Smooth muscle cell (in vitro differentiated cells): ENCODE results near the gene MAP1LC3B. TPM values are rescaled to one million over a fixed set of nuclear protein-coding genes. Genes with fewer than 3 reads are reported as not detected.

Source experiments
- DNase-seq: peaks from one replicate; lab custom pipeline; 2025; ENCODE audit not compliant: unreplicated experiment; lab: John Stamatoyannopoulos, UW
- H2AFZ ChIP-seq: fragments of 200-600 bp; sonication (generic); 2 replicates; pipeline ENCODE4 v1.6.0; 2016; ENCODE audit warnings: antibody characterized with exemption, low read depth, mild to moderate bottlenecking
- H3F3A ChIP-seq: fragments of 200-600 bp; sonication (generic); 2 replicates; pipeline ENCODE4 v1.6.0; 2017; ENCODE audit warnings: antibody characterized with exemption, low read depth
- H3K27ac ChIP-seq: fragments of 200-600 bp; sonication (generic); 2 replicates; pipeline ENCODE4 v1.5.1; 2016; ENCODE audit warnings: low read depth, mild to moderate bottlenecking
- H3K27me3 ChIP-seq: fragments of 200-600 bp; sonication (generic); 2 replicates; pipeline ENCODE4 v1.6.1; 2016; ENCODE audit warnings: low read depth, mild to moderate bottlenecking
- H3K36me3 ChIP-seq: fragments of 200-600 bp; sonication (generic); 2 replicates; pipeline ENCODE4 v1.5.1; 2016; ENCODE audit warnings: low read depth
- H3K4me1 ChIP-seq: fragments of 200-600 bp; sonication (generic); 2 replicates; pipeline ENCODE4 v1.5.1; 2016; ENCODE audit warnings: low read depth
- H3K4me2 ChIP-seq: fragments of 200-600 bp; sonication (generic); 2 replicates; pipeline ENCODE4 v1.6.0; 2016; ENCODE audit warnings: mild to moderate bottlenecking
- H3K4me3 ChIP-seq: fragments of 200-600 bp; sonication (generic); 2 replicates; pipeline ENCODE4 v1.5.1; 2016; ENCODE audit warnings: mild to moderate bottlenecking
- H3K79me2 ChIP-seq: fragments of 200-600 bp; sonication (generic); 2 replicates; pipeline ENCODE4 v1.6.0; 2016; ENCODE audit warnings: low read depth, mild to moderate bottlenecking
- H3K9ac ChIP-seq: fragments of 200-600 bp; sonication (generic); 2 replicates; pipeline ENCODE4 v1.6.0; 2016; ENCODE audit warnings: low read depth
- H3K9me3 ChIP-seq: fragments of 200-600 bp; sonication (generic); replicated peaks from 2 replicates; pipeline ENCODE4 v1.5.1; 2016; ENCODE audit warnings: low read depth
- H4K20me1 ChIP-seq: fragments of 200-600 bp; sonication (generic); 2 replicates; pipeline ENCODE4 v1.6.0; 2016; ENCODE audit warnings: low read depth
- CTCF ChIP-seq: fragments of 200-600 bp; sonication (generic); IDR thresholded peaks from 2 replicates; pipeline ENCODE4 v1.5.1; 2017; ENCODE audit warnings: borderline replicate concordance, mild to moderate bottlenecking, antibody characterized with exemption; ENCODE audit not compliant: insufficient read depth, poor library complexity, severe bottlenecking
- WGBS: methylation state at CpG from one replicate; pipeline ENCODE4 v1.1.7; 2016; ENCODE audit warnings: low lambda C conversion rate; 5-methylcytosine and 5-hydroxymethylcytosine counted together
- polyA plus RNA-seq: library from polyadenylated mRNA; unstranded; fragments of >200 nt; fragmentation: Nextera tagmentation; extraction: Ambion mirVana; gene quantifications from 2 replicates; pipeline ENCODE4 v1.2.1, GENCODE V29; 2016
- total RNA-seq: library from RNA; depleted of rRNA; stranded (reverse); fragments of >200 nt; gene quantifications from 2 replicates; pipeline ENCODE4 v1.2.3, GENCODE V29; 2014

MAP1LC3B gene
- total and polyA plus RNA-seq, 2 experiments from 2014 or later, result 77.5 to 107 TPM

- Histone ChIP-seq H3K9ac (peak overlapping the region; percentile 92), H3K9me3 (no peaks in the 10 kb centered on the region), H3K4me2 (peak overlapping the region; percentile 91), H3K79me2 (peaks cover 60% of the 10 kb centered on the region), H3F3A (peaks cover 21% of the 10 kb centered on the region), H3K4me1 (peaks cover 7% of the 10 kb centered on the region), H3K27ac (peak overlapping the region; percentile 79), H2AFZ (no peak overlapping the region), H3K36me3 (no peaks in the 10 kb centered on the region), H3K4me3 (peak overlapping the region; percentile 76), H4K20me1 (peaks cover 60% of the 10 kb centered on the region), H3K27me3 (no peaks in the 10 kb centered on the region)
- DNase-seq, result no peak
- 80% methylated on average over 6 of the region's 6 CpGs for WGBS
- TF ChIP-seq CTCF, result no peak
Observed at GRCh38 chr16:87393680-87394055, 1.5 kb downstream of the MAP1LC3B start.

GRCh38 chr16:87395181-87395842, 3.2 kb downstream of the MAP1LC3B start:
- H4K20me1 ChIP-seq, result peaks cover 76% of the 10 kb centered on the region
- H3K4me3 ChIP-seq, result no peak overlapping the region
- no peak overlapping the region for H3K4me2 ChIP-seq
- 85% methylated on average over 7 of the region's 7 CpGs for WGBS
- peaks cover 12% of the 10 kb centered on the region for H3F3A ChIP-seq
- H3K9ac ChIP-seq, result no peak overlapping the region
- no peak for TF ChIP-seq CTCF
- no peaks in the 10 kb centered on the region for H3K27me3 ChIP-seq
- peaks cover 65% of the 10 kb centered on the region for H3K79me2 ChIP-seq
- H3K36me3 ChIP-seq, result peaks cover 7% of the 10 kb centered on the region
- H2AFZ ChIP-seq, result no peak overlapping the region
- H3K27ac ChIP-seq, result no peak overlapping the region
- DNase-seq, result no peak
- H3K9me3 ChIP-seq, result no peaks in the 10 kb centered on the region
- peaks cover 4% of the 10 kb centered on the region for H3K4me1 ChIP-seq

GRCh38 chr16:87404764-87405625, 12.9 kb downstream of the MAP1LC3B start:
- Histone ChIP-seq H2AFZ (no peak overlapping the region), H3K9ac (no peak overlapping the region), H3F3A (peaks cover 8% of the 10 kb centered on the region), H3K4me2 (no peak overlapping the region), H3K36me3 (peaks cover 7% of the 10 kb centered on the region), H4K20me1 (peaks cover 31% of the 10 kb centered on the region), H3K9me3 (no peaks in the 10 kb centered on the region), H3K27me3 (no peaks in the 10 kb centered on the region), H3K4me3 (no peak overlapping the region), H3K27ac (no peak overlapping the region), H3K79me2 (no peaks in the 10 kb centered on the region), H3K4me1 (no peaks in the 10 kb centered on the region)
- DNase-seq, result no peak
- 95% methylated on average over 19 of the region's 19 CpGs for WGBS
- TF ChIP-seq CTCF, result no peak
